Measurements from ENCODE around the gene KRT83. TPM values are rescaled to one million over a fixed set of nuclear protein-coding genes. Genes with fewer than 3 reads are reported as not detected.

Gene KRT83
- total RNA-seq, 2 donors from 2014 or later: not detected

Other genes starting within 250 kb of the KRT83 start
- gene SMIM41, start 241.7 kb downstream of the KRT83 start, total RNA-seq: 1 to 10 TPM in 1 of 2 donors, under 1 TPM in 1; 0.44 to 3.2 TPM
- 1 to 10 TPM in 1 of 2 donors, under 1 TPM in 1; 0.30 to 1.5 TPM for gene KRT80, start 129.4 kb downstream of the KRT83 start, total RNA-seq
- 10 to 100 TPM; 14.7 to 58.4 TPM for gene KRT7, start 88.2 kb downstream of the KRT83 start, total RNA-seq
- not detected for gene KRT86, start 46.8 kb downstream of the KRT83 start, total RNA-seq
- not detected for gene KRT81, start 29.9 kb downstream of the KRT83 start, total RNA-seq
- not detected for gene KRT85, start 46.1 kb upstream of the KRT83 start, total RNA-seq
- under 1 TPM in 1 of 2 donors, not detected in 1; 0.28 TPM for gene KRT84, start 64.3 kb upstream of the KRT83 start, total RNA-seq
- gene KRT82, start 84.9 kb upstream of the KRT83 start, total RNA-seq: not detected
- gene KRT75, start 113.0 kb upstream of the KRT83 start, total RNA-seq: not detected
- gene KRT6B, start 130.7 kb upstream of the KRT83 start, total RNA-seq: not detected
- not detected for gene KRT6C, start 152.4 kb upstream of the KRT83 start, total RNA-seq
- gene KRT6A, start 171.9 kb upstream of the KRT83 start, total RNA-seq: 1 to 10 TPM in 1 of 2 donors, under 1 TPM in 1; 0.48 to 7.4 TPM
- gene KRT5, start 199.0 kb upstream of the KRT83 start, total RNA-seq: 10 to 100 TPM in 1 of 2 donors, 1 to 10 TPM in 1; 1.4 to 12.1 TPM
- not detected for gene KRT71, start 231.7 kb upstream of the KRT83 start, total RNA-seq